ENCODE data around the gene HYOU1. TPM values are rescaled to one million over a fixed set of nuclear protein-coding genes. Genes with fewer than 3 reads are reported as not detected.

HYOU1 gene
- total and polyA plus RNA-seq, 2 of the 8 experiments (the other 6 are each of a cell fraction or from before 2014, with no cell fraction given) = 239 to 295 TPM

DNA sequence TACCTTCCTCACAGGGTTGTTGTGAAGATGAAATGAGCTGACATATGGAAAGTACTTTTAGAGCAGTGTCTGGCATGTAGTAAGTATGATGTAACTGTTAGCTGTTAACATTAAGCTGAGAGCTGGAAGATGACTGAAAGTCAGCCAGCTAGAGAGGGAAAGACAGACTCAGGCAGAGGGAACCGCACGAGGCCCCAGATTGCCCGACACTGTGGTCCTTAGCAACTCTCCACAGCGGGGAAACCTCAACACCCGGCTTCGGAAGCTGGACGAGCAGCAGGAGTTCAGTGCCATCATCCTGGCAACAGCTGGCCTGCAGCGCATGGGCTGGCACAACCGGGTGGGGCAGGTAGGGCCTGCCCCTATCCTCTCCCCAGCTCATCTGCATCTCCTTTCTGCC is 34.2 kb upstream of the HYOU1 start:
- Histone ChIP-seq H3K23me2 (ENCODE audit: low read depth, low read length) (peaks cover 2% of the 10 kb centered on the region; the same call in 1 of the 2 replicates), H3K4me3 (ENCODE audit: extremely low read depth in 1 of 4, insufficient read depth in 2 of 4, low read depth in 3 of 4, low read length in 4 of 4) (no peak overlapping the region), H4K91ac (replicated peaks; ENCODE audit: insufficient read length, low read length) (no peak overlapping the region), H4K5ac (ENCODE audit: insufficient read length, low read depth, low read length) (no peak overlapping the region), H3K79me2 (ENCODE audit: control insufficient read depth in 1 of 2, insufficient read depth in 2 of 2, low read length in 2 of 2) (peaks cover 18 to 40% of the 10 kb centered on the region in 2 experiments), H2BK12ac (ENCODE audit: low read depth, low read length) (no peak overlapping the region), H3K4me2 (ENCODE audit: insufficient read depth in 1 of 2, low read depth in 2 of 2, low read length in 2 of 2) (no peak overlapping the region), H3K14ac (ENCODE audit: insufficient read length) (no peak overlapping the region), H3K4me1 (replicated peaks in 1 of 4; ENCODE audit: control insufficient read depth in 3 of 4, insufficient read depth in 4 of 4, low read length in 3 of 4) (peaks cover 0 to 13% (median 3%) of the 10 kb centered on the region in 4 experiments; a peak in 5 of 7 replicates), H2AFZ (ENCODE audit: low read length) (no peak overlapping the region), H3K23ac (ENCODE audit: insufficient read length) (no peak overlapping the region), H3K9me3 (ENCODE audit: insufficient read depth in 2 of 2, low read depth in 1 of 2, low read length in 1 of 2) (no peaks in the 10 kb centered on the region), H3K27me3 (replicated peaks in 1 of 4; ENCODE audit: control insufficient read depth in 3 of 4, extremely low read depth in 1 of 4, insufficient read depth in 3 of 4, low read length in 3 of 4) (no peaks in the 10 kb centered on the region), H3K9ac (replicated peaks in 1 of 4; ENCODE audit: extremely low read depth in 1 of 4, low read depth in 3 of 4, low read length in 3 of 4) (no peak overlapping the region), H3K56ac (replicated peaks; ENCODE audit: insufficient read length, low read depth, low read length) (no peak overlapping the region), H2BK20ac (ENCODE audit: low read length) (no peak overlapping the region), H4K8ac (ENCODE audit: extremely low read depth, insufficient read depth, low read length) (no peak overlapping the region), H2BK5ac (ENCODE audit: low read depth, low read length) (no peak overlapping the region), H4K20me1 (replicated peaks in 1 of 2; ENCODE audit: control insufficient read depth in 1 of 2, insufficient read depth in 2 of 2, low read length in 2 of 2) (peaks cover 16 to 18% of the 10 kb centered on the region in 2 experiments), H2BK15ac (ENCODE audit: low read length) (no peak overlapping the region), H3K36me3 (ENCODE audit: control insufficient read depth in 2 of 4, insufficient read depth in 4 of 4, low read length in 3 of 4) (peaks cover 3 to 40% (median 14%) of the 10 kb centered on the region in 4 experiments; a peak in 5 of 8 replicates), H3K18ac (ENCODE audit: extremely low read depth, low read length) (no peak overlapping the region), H3K4ac (replicated peaks; ENCODE audit: insufficient read length, low read depth, low read length) (no peak overlapping the region), H3K27ac (ENCODE audit: low read depth, low read length) (no peak overlapping the region), H2BK120ac (replicated peaks; ENCODE audit: low read depth, low read length) (no peak overlapping the region), H2AK5ac (ENCODE audit: low read depth, low read length) (no peak overlapping the region), H3K79me1 (ENCODE audit: low read depth, low read length) (peaks cover 16% of the 10 kb centered on the region)
- DNase-seq (ENCODE audit: low read depth in 1 of 2, low spot score in 2 of 2) (no peak), FAIRE-seq (no peak)
- TF ChIP-seq RBBP5 (IDR thresholded peaks at IDR 0.05; ENCODE audit: borderline replicate concordance, low read depth, low read length) (no peak), SP4 (IDR thresholded peaks at IDR 0.05; ENCODE audit: low read length) (no peak), KDM1A (IDR thresholded peaks at IDR 0.05; ENCODE audit: borderline replicate concordance, low read length) (no peak), EZH2 (IDR thresholded peaks at IDR 0.05; ENCODE audit: low read depth, low read length, severe bottlenecking) (no peak), BCL11A (IDR thresholded peaks at IDR 0.05; ENCODE audit: low read depth in 2 of 2, low read length in 2 of 2) (no peak), HDAC2 (IDR thresholded peaks at IDR 0.05; ENCODE audit: borderline replicate concordance in 1 of 2, low read depth in 2 of 2, low read length in 2 of 2) (no peak), POLR2AphosphoS5 (IDR thresholded peaks at IDR 0.05; ENCODE audit: low read depth, low read length) (peak; percentile 32; the same call in 1 of the 2 replicates), BACH1 (IDR thresholded peaks at IDR 0.05; ENCODE audit: low read length) (no peak), POLR2A (IDR thresholded peaks at IDR 0.05; ENCODE audit: control extremely low read depth in 1 of 2, low read depth in 2 of 2, low read length in 2 of 2) (peak in 1 of 2 experiments; percentile 54; a peak in 1 of 3 replicates)
- WGBS, 2 experiments (ENCODE audit: extremely low coverage in 1 of 2, insufficient coverage in 1 of 2, insufficient read length in 1 of 2, insufficient replicate concordance in 2 of 2, low coverage in 1 of 2, low lambda C conversion rate in 2 of 2, missing lambda C conversion rate in 1 of 2) = 93% methylated on average over 9 of the region's 9 CpGs; no CpG with 5 or more reads in 1 of the 2 experiments
- ChIA-PET CTCF (ENCODE audit: partially characterized antibody) (interaction anchor here (0.7 to 1.3 kb wide), 6 partner anchors 30 to 249 kb away, joined by 3 to 7 read pairs (median 3); no protein-coding TSS in a partner anchor), POLR2A (ENCODE audit: partially characterized antibody) (interaction anchor here (0.7 to 7.4 kb wide), 10 partner anchors 11 to 78 kb away, joined by 3 to 139 read pairs (median 4); partner anchors contain the start of genes ABCG4, C2CD2L, DPAGT1 and HYOU1)

Measured in H1 (cell line).